Stimulated activated CD4-positive, alpha-beta T cell treated with anti-CD3 and anti-CD28 coated beads, Interleukin-4, amount 100 ng/mL, for 24 hours (primary cell): ENCODE results near the gene NOC4L.

ENCODE experiments used
- DNase-seq: peaks from one replicate; pipeline ENCODE4 v3.0.0-alpha.2; 2020

Gene NOC4L

DNA sequence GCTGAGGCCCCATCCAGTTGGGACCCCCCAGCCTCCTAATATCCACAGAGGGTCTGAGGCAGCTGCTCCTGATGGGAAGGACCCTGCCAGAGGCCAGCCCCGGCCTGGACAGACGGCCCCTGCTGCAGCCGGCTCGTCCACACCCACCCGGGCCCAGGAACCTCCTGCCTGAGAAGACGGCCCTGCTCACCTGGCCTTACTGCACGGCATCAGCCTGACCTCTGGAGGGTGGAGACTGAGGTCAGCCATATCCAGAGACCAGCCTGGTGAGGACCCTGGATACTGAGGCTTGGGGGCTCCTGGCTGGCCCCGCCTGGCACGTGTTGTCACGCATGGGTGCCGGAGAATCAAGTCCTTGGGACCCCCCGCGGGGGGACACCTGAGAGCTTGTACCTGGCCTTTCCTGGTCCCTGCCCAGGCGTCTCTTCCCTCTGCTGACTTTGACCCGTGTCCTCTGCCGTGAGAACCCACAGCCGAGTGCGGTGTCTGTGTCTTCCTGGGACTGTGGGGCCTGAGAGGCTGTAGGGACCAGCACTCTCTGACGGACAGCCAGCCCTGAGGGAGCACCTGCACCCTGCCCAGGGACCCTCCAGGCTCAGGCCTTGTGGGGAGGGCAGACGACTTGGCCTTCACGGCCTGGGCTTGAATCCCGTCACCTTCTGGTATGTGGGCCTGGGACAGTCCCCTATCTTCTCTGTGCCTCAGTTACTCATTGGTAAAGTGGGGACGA lies 57.3 kb downstream of the NOC4L start:
- no peak for DNase-seq
